ENCODE data around the gene NSD2. TPM values are rescaled to one million over a fixed set of nuclear protein-coding genes. Genes with fewer than 3 reads are reported as not detected.
A peak's percentile ranks its signal among the peaks of the same experiment; 100 is the strongest.

Gene NSD2
- total and polyA plus RNA-seq, 9 of the 15 experiments (the other 6 are each of a cell fraction or from before 2014, with no cell fraction given) = 6.4 to 126 (median 58.8) TPM

- TF ChIP-seq MGA (IDR thresholded peaks at IDR 0.05) = no peak
- TF ChIP-seq MCM3 (IDR thresholded peaks at IDR 0.05) = no peak
- TF ChIP-seq HNRNPLL (IDR thresholded peaks at IDR 0.05; ENCODE audit: low read depth, low read length, poor library complexity, severe bottlenecking) = no peak
- TF ChIP-seq SOX6 (IDR thresholded peaks at IDR 0.05) = no peak
- no peak for TF ChIP-seq TEAD1 (CRISPR knock-in tag; IDR thresholded peaks at IDR 0.05)
- TF ChIP-seq KDM1A (IDR thresholded peaks at IDR 0.05) = peak; percentile 38 to 74; a peak in 3 of 4 replicates
- TF ChIP-seq TFAM (CRISPR knock-in tag; conservative IDR thresholded peaks at IDR 0.05) = no peak
- TF ChIP-seq CBX8 (IDR thresholded peaks at IDR 0.05; ENCODE audit: borderline replicate concordance, extremely low read depth, low read depth, low read length, poor library complexity, severe bottlenecking) = no peak
- TF ChIP-seq STAT5B (CRISPR knock-in tag; IDR thresholded peaks at IDR 0.05) = no peak
- TF ChIP-seq, protein P1, sequence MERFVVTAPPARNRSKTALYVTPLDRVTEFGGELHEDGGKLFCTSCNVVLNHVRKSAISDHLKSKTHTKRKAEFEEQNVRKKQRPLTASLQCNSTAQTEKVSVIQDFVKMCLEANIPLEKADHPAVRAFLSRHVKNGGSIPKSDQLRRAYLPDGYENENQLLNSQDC (CRISPR knock-in tag; IDR thresholded peaks at IDR 0.05) = no peak
- no peak for TF ChIP-seq ARHGAP35 (IDR thresholded peaks at IDR 0.05; ENCODE audit: partially characterized antibody)
- TF ChIP-seq YY1 (IDR thresholded peaks at IDR 0.05; ENCODE audit: borderline replicate concordance in 1 of 3, control insufficient read depth in 1 of 3, extremely low read depth in 1 of 3, insufficient read depth in 3 of 3, insufficient read length in 1 of 3, insufficient replicate concordance in 2 of 3, low read depth in 1 of 3, low read length in 2 of 3) = peak in 2 of 3 experiments; percentile 59 to 60
- TF ChIP-seq NEUROD1 (IDR thresholded peaks at IDR 0.05; ENCODE audit: borderline replicate concordance, low read depth, low read length, partially characterized antibody) = no peak
- TF ChIP-seq KLF6 (CRISPR knock-in tag; IDR thresholded peaks at IDR 0.05; ENCODE audit: borderline replicate concordance) = no peak
- no peak for TF ChIP-seq ZZZ3 (IDR thresholded peaks at IDR 0.05)
These were observed 28.2 kb downstream of the NSD2 start (continued) for GRCh38 chr4:1899149-1900086.

All from K562 (cell line).